ENCODE results near the gene RBMS1. TPM values are rescaled to one million over a fixed set of nuclear protein-coding genes. Genes with fewer than 3 reads are reported as not detected.

The RBMS1 gene
- polyA plus RNA-seq, 1 donor (not counting 4 experiments of a cell fraction or from before 2014, with no cell fraction given): 89.1 TPM

DNA sequence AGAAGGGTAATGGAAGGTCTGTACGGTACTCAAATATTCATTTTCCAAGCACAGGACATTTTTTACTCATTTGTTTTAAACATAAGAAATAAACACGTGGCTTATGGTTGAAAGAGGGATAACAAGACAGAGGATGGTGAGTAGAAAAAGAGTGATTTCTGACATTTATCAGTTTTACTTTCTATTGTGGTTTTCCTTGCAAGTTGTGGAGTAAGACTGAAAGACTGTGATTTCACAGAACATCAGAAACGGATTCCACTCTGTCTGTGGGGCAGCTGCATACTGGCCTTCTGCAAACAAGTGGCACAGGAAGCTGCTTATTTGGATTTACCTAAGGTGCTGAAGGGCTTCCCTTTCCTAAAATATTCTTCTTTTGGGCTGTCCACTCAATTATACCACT is 171.3 kb downstream of the RBMS1 start:
- H3K27me3 ChIP-seq (ENCODE audit: control insufficient read depth, extremely low read depth, insufficient read depth, low read length): no peaks in the 10 kb centered on the region
- peaks cover 87% of the 10 kb centered on the region for H3K79me2 ChIP-seq (ENCODE audit: control insufficient read depth, insufficient read depth, low read length)
- H3K36me3 ChIP-seq (ENCODE audit: control insufficient read depth in 2 of 2, extremely low read depth in 1 of 2, insufficient read depth in 2 of 2, low read length in 2 of 2): peaks cover 0 to 6% of the 10 kb centered on the region in 2 experiments
- no peak overlapping the region for H3K4me3 ChIP-seq (ENCODE audit: control insufficient read depth in 2 of 3, extremely low read depth in 1 of 3, insufficient read depth in 2 of 3, low read depth in 1 of 3, low read length in 3 of 3)
- H4K20me1 ChIP-seq (ENCODE audit: control insufficient read depth, extremely low read depth, insufficient read depth, low read length): no peaks in the 10 kb centered on the region
- no peak for TF ChIP-seq EZH2 (IDR thresholded peaks at IDR 0.05; ENCODE audit: low read length)
- no peak for TF ChIP-seq CTCF (optimal IDR thresholded peaks at IDR 0.05 in 1 of 3, IDR thresholded peaks at IDR 0.05 in 1 of 3, conservative IDR thresholded peaks at IDR 0.05 in 1 of 3; ENCODE audit: extremely low read depth in 1 of 3, insufficient read depth in 2 of 3, low read length in 3 of 3)
- DNase-seq (ENCODE audit: low read depth, low spot score) (no peak), FAIRE-seq (no peak)
- no peak overlapping the region for H2AFZ ChIP-seq (ENCODE audit: control insufficient read depth, low read length)
- H3K9ac ChIP-seq (ENCODE audit: control insufficient read depth, extremely low read depth, insufficient read depth, low read length): no peak overlapping the region
- peaks cover 2% of the 10 kb centered on the region for H3K9me1 ChIP-seq (ENCODE audit: control insufficient read depth, extremely low read depth, insufficient read depth, low read length)
- dilution Hi-C loops (cut with MboI; ENCODE audit: extremely low pct_ligation_motif_present, low sequenced_read_pairs): no loop called here
- no peaks in the 10 kb centered on the region for H3K9me3 ChIP-seq (ENCODE audit: control insufficient read depth, low read depth, low read length)
- no peak overlapping the region for H3K4me2 ChIP-seq (ENCODE audit: control insufficient read depth, extremely low read depth, insufficient read depth, low read depth, low read length)
- peaks cover 12% of the 10 kb centered on the region for H3K4me1 ChIP-seq (ENCODE audit: control insufficient read depth, extremely low read depth, insufficient read depth, low read length)
- H3K27ac ChIP-seq (ENCODE audit: control insufficient read depth, insufficient read depth, low read length): no peak overlapping the region

DNA sequence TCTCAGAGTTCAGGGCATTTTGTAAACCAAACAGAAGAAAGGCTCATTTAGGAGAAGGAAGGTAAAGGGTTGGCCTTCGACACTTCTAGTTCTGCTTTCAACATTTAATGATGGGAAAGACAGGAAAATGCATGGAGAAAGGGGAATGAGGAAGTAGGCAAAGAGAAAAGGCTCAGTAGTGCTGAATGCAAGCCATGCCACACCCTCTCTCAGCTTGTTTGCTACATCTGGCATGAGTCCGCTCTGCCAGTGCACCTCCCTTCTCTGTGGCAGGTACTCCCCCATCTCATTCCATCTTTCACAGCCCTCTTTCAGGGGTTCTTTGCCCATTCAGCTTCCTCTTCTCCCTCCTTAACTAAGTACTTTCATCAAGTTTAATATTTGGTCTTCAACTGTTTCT is 172.6 kb downstream of the RBMS1 start:
- FAIRE-seq (peak; percentile 94), DNase-seq (ENCODE audit: low read depth, low spot score) (no peak)
- no peak overlapping the region for H2AFZ ChIP-seq (ENCODE audit: control insufficient read depth, low read length)
- H3K27me3 ChIP-seq (ENCODE audit: control insufficient read depth, extremely low read depth, insufficient read depth, low read length): no peaks in the 10 kb centered on the region
- H3K9me3 ChIP-seq (ENCODE audit: control insufficient read depth, low read depth, low read length): no peaks in the 10 kb centered on the region
- peaks cover 12% of the 10 kb centered on the region for H3K4me1 ChIP-seq (ENCODE audit: control insufficient read depth, extremely low read depth, insufficient read depth, low read length)
- peaks cover 79% of the 10 kb centered on the region for H3K79me2 ChIP-seq (ENCODE audit: control insufficient read depth, insufficient read depth, low read length)
- peaks cover 0 to 12% of the 10 kb centered on the region in 2 experiments for H3K36me3 ChIP-seq (ENCODE audit: control insufficient read depth in 2 of 2, extremely low read depth in 1 of 2, insufficient read depth in 2 of 2, low read length in 2 of 2)
- no peak overlapping the region for H3K9ac ChIP-seq (ENCODE audit: control insufficient read depth, extremely low read depth, insufficient read depth, low read length)
- no peaks in the 10 kb centered on the region for H4K20me1 ChIP-seq (ENCODE audit: control insufficient read depth, extremely low read depth, insufficient read depth, low read length)
- no peak overlapping the region for H3K27ac ChIP-seq (ENCODE audit: control insufficient read depth, insufficient read depth, low read length)
- peaks cover 2% of the 10 kb centered on the region for H3K9me1 ChIP-seq (ENCODE audit: control insufficient read depth, extremely low read depth, insufficient read depth, low read length)
- H3K4me3 ChIP-seq (ENCODE audit: control insufficient read depth in 2 of 3, extremely low read depth in 1 of 3, insufficient read depth in 2 of 3, low read depth in 1 of 3, low read length in 3 of 3): no peak overlapping the region
- peak overlapping the region; percentile 11 for H3K4me2 ChIP-seq (ENCODE audit: control insufficient read depth, extremely low read depth, insufficient read depth, low read depth, low read length)
- TF ChIP-seq CTCF (optimal IDR thresholded peaks at IDR 0.05 in 1 of 3, IDR thresholded peaks at IDR 0.05 in 1 of 3, conservative IDR thresholded peaks at IDR 0.05 in 1 of 3; ENCODE audit: extremely low read depth in 1 of 3, insufficient read depth in 2 of 3, low read length in 3 of 3) (no peak), EZH2 (IDR thresholded peaks at IDR 0.05; ENCODE audit: low read length) (no peak)
- dilution Hi-C loops (cut with MboI; ENCODE audit: extremely low pct_ligation_motif_present, low sequenced_read_pairs): no loop called here

All from keratinocyte (primary cell).